HL-60 (cell line): ENCODE measurements around the gene URGCP.

ENCODE experiments used
- DNase-seq, 2 experiments: peaks; one replicate each; pipeline ENCODE4 v3.0.0-alpha.2; 2010 to 2020; ENCODE audit warnings: low read depth in 1 of 2, low spot score in 1 of 2
- H3K27ac ChIP-seq: fragments of 250-450 bp; sonication (Bioruptor Pico); replicated peaks from 2 replicates; pipeline ENCODE4 v1.5.1; 2020; ENCODE audit warnings: mild to moderate bottlenecking, moderate library complexity
- H3K27me3 ChIP-seq: fragments of 250-450 bp; sonication (Bioruptor Pico); 2 replicates; pipeline ENCODE4 v1.5.1; 2021; ENCODE audit warnings: mild to moderate bottlenecking, moderate library complexity; ENCODE audit not compliant: insufficient read depth, poor library complexity, severe bottlenecking
- H3K4me3 ChIP-seq: replicated peaks from 2 replicates; pipeline ENCODE4 v1.5.1; 2011; ENCODE audit warnings: mild to moderate bottlenecking, control low read depth, low read length; ENCODE audit not compliant: insufficient read depth
- CTCF ChIP-seq: IDR thresholded peaks from one replicate; pipeline ENCODE4 v1.5.1; 2011; ENCODE audit warnings: low read length, control low read depth, inconsistent platforms; ENCODE audit not compliant: insufficient read depth
- GABPA ChIP-seq: IDR thresholded peaks from 2 replicates; pipeline ENCODE4 v1.6.1; 2012; ENCODE audit warnings: low read depth
- POLR2AphosphoS5 ChIP-seq: IDR thresholded peaks from 2 replicates; pipeline ENCODE4 v1.6.1; 2012; ENCODE audit warnings: low read depth
- REST ChIP-seq: IDR thresholded peaks from 2 replicates; pipeline ENCODE4 v1.6.1; 2012; ENCODE audit warnings: low read depth; ENCODE audit not compliant: insufficient replicate concordance
- SPI1 ChIP-seq: IDR thresholded peaks from 2 replicates; pipeline ENCODE4 v1.6.1; 2012; ENCODE audit warnings: low read depth, mild to moderate bottlenecking, borderline replicate concordance
- long read RNA-seq: library from polyadenylated mRNA; unstranded; transcript quantifications from one replicate; pipeline ENCODE4 v2.0.0, GENCODE V29; 2020

Gene URGCP
- long read RNA-seq, full-length matches to known transcripts = 113 of 132 reads
- long read RNA-seq, partial matches to known transcripts = 0 of 132 reads
- long read RNA-seq, other reads (novel, unspliced or antisense) = 19 of 132 reads

DNA sequence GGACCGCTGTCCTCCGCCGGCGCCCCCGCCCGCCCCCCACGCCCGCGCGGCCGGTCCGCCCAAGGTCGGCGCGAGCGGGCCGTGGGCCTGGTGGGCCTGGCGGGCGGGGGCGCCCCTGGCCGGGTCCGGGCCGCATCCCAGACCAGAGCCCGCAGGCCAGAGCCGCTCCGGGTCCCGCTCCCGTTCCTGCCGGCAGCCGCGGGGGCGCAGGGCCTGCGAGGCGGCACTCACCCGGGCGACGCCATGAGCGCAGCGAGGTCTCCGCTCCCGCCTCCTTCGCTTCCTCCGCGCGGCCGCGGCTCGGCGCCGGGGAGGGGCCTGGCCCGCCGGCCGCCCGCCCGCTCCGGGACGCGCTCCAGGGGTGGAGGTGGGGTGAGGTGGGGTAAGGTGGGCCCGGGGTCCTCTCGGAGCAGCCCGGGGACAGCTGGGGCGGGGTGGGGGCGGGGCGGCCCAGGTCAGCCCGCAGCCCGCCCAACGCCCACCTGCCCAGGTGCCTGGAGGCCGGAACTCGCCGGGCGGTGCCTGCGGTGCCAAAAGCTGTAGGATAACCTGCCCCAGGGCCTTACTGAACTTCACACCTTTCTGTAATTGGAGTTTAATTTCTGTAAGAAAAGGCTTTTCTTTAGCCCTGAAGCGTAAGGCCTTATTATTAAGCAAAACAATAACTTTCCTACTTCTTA lies at the start of gene URGCP:
TSS of gene URGCP (minus strand) at position 266 of the 680 bp plus-strand sequence. CDS start at position 245, 21 bp downstream.
- no peak; the same call in 1 of the 2 replicates for TF ChIP-seq POLR2AphosphoS5
- TF ChIP-seq REST = peak; percentile 10
- Histone ChIP-seq H3K27ac (peak within 1 kb of the TSS; percentile 41), H3K4me3 (peak within 1 kb of the TSS; percentile 67)

DNA sequence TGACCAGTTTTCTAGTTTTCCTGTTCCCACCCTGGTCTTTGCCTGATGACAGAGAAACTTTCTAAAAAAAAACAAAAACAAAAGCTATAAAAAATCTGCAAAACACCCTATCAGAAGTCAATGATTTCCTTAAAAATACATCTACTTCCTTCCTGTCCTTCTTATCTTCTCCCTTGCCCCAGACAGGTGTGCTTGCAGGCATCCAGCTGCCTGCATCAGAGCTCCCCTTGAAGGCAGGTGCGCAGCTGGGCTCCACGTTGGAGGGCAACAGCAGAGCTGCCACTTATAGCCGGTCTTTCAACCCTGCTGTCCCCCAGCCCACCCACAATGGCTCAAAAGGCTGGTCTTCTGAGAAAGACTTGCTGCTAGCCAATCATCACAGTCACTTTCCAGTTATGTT lies 49.6 kb upstream of the URGCP start:
- Histone ChIP-seq H3K27me3 (no peaks in the 10 kb centered on the region), H3K4me3 (no peak overlapping the region), H3K27ac (no peak overlapping the region)
- DNase-seq = no peak
- TF ChIP-seq REST = no peak
- TF ChIP-seq CTCF = no peak
- no peak for TF ChIP-seq SPI1
- no peak for TF ChIP-seq POLR2AphosphoS5
- TF ChIP-seq GABPA = no peak

More for the DNA sequence above, at the start of gene URGCP:
- H3K27me3 ChIP-seq = no peaks in the 10 kb centered on the region
- DNase-seq = peak; percentile 16 to 31

DNA sequence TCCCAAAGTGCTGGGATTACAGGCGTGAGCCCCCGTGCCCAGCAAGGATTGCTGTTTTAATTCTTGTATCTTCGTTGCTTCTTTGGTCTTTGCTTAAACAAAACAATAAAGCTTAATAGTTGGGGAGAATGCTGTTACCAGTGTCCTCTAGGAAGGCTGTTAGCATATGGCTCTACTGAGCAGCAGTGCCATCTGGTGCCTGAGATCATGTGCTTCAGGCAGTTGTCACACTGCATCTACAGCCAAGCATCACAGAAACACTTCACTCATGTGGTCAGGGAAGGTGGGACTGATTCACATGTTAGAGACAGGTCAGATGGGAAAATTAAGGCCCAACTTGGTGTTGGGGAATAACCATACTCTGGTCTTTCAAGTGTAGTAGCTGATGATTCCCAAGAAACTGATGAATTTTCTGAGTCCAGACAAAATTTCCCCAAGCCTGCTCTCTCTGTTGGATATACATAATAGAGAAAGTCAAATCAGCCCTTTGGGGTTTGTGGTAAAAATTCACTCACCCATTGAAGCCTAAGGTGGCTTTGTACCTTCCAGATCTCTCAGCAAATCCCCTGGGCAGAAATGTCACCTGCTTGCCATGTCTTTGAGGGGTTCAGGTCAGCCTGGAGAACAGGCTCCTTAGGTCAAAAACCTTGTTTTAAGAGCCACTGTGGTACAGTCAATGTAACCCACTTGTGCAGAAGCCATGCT lies 48.3 kb upstream of the URGCP start:
- DNase-seq = peak; percentile 17 to 54
- TF ChIP-seq CTCF = peak; percentile 59
- no peak for TF ChIP-seq GABPA
- TF ChIP-seq POLR2AphosphoS5 = no peak
- TF ChIP-seq SPI1 = no peak
- Histone ChIP-seq H3K27ac (no peak overlapping the region), H3K27me3 (no peaks in the 10 kb centered on the region), H3K4me3 (no peak overlapping the region)

GRCh38 chr7:43953071-43953470 lies 46.7 kb upstream of the URGCP start:
- Histone ChIP-seq H3K27me3 (no peaks in the 10 kb centered on the region), H3K27ac (no peak overlapping the region), H3K4me3 (no peak overlapping the region)
- TF ChIP-seq REST = no peak
- no peak for TF ChIP-seq GABPA
- no peak for TF ChIP-seq CTCF
- no peak for TF ChIP-seq SPI1
- no peak for TF ChIP-seq POLR2AphosphoS5
- DNase-seq = no peak
